Measurements from ENCODE around the gene CIDEB.

Gene CIDEB

DNA sequence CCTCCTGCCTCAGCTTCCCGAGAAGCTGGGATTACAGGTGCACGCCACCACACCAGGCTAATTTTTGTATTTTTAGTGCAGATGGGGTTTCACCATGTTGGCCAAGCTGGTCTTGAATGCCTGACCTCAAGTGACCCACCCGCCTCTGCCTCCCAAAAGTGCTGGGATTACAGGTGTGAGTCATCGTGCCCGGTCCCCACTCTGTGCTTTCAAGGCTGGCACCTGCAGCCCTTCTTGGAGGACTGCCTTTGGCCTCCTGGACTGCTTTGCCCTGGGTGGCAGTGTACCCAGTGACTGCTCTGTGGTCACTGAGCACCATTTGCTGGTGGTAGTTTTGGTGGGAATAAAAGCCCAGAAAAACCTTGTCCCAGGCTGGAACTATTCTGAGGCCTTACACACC, 20.8 kb downstream of the CIDEB start:
- no peak for DNase-seq

DNA sequence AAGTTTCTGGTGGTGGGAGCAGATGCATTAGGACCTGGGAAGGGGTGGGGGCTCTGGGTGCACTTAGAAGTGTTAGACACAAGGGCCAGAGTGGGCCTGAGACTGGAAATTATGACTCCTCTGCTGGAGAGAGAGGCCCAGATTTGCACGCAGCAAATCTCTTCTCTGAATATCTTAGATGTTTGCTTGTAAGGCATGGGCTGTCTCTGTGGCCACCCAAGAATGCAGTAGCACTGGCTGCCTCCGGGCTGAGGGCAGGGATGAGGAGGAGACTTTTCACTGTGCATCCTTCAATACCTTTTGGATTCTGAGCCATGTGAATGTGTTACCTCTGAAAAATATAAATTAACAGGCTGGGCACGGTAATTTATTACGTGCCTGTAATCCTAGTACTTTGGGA, 22.4 kb downstream of the CIDEB start:
- no peak for DNase-seq

GRCh38 chr14:24284501-24285035, 23.2 kb downstream of the CIDEB start:
- no peak for DNase-seq

- no peak for DNase-seq
Observed at GRCh38 chr14:24283796-24284460, 23.8 kb downstream of the CIDEB start.

DNA sequence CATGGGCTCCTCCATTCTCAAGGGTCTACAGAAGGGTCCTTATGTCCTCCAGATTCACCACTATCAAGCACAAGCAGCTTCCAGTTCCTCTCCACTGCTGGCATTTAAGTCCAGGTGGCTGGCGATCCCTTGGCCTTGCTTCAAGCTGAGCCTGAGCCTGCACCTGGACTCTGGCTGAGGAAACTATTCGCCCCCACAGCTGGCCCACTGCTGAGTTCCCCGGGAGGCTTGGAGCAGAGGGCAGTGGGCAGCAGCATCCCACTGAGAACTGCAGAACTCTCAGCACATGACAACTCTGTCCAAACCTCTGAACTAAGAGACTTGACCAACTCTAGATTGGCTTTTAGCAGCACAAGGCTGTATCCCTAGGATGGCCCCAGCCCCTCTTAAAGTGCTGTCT, 25.0 kb downstream of the CIDEB start:
- no peak for DNase-seq

DNA sequence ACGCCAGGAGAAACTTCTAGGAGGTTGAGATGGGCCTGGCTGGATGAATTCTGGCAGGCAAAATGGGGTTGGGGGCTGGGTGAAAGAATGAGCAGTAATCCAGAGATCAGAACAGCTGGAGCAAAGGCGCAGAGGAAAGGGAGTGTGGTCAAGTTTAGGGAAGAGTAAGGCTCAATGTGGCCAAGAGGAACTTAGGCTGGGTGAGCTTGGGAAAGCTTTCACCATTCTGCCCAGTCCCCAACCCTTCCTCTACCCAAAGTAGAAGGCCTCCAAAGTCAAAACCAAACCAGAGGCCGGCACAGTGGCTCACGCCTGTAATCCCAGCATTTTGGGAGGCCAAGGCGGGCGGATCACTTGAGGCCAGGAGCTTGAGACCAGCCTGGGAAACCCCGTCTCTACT, 26.1 kb downstream of the CIDEB start:
- no peak for DNase-seq

DNA sequence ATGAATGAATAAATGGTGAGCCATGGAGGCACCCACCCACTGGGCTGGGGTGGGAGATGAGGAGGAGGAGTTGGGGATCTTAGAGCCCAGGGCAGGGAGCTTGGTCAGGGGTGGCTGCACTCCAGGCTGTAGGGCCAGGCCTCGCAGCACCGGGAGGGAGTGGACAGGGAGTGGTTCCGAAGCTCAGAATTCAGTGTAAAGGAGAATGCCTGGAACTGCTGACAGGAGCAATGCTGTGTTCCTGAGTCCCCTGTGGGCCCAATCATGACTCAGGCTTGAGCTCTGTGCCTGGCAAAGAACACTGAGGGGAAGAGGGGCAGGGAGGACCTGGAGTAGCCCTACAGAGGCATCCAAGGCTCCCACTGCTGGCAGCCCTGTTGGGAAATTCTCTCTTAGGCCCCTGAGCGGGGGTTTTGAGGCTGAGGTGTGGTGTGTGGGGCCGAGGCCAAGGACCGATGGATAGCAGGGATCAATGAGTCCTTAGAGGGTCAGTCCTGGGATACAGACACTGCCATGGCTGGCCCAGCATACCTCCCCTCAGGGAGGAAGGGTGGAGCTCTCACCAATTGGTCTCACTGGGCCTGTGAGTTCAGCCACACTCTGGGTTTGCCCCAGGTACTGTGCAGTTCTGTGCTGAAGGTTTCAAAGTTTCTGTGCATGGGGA, 26.8 kb downstream of the CIDEB start:
- no peak for DNase-seq

DNA sequence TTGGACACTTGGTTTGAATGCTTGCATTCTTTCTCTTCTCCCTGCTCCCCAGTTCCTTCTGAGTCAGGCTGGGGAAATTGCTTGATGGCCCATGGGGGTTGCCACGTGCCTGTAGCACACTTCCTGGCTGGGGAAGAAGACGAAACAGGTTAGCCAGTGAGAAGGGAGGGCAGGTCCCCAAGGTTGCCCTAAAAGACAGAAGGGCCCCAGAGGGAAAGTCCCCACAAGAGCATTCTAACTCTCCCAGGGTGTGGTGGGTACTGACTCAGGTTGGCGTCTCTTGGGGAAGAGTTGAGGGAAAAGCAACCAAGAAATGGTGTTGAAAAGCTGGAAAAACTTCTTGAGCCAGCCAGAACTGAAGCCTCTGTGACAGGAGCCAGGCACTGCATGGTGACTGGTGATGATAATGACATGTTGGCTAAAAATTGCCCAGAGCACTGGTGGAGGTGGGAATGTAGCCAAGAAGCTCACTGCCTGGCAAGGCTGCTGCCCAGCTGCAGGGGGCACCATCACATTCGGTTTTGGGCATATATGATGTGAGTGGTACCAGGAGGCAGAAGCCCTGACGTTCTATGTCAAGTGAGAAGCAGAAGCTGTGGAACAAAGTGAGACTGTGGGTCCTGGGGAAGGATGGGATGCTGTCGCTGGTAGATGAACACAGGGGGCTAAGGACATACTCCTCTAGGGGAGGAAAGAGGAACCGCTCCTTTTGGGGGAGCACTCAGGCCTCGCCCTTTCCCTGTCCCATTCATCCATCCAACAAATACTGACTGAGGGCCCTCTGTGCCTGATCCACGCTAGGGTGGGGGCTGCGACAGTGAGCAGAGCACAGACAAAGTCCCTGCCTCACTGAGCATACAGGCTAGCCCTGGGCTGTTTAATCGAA, 28.2 kb downstream of the CIDEB start:
- no peak for DNase-seq

- DNase-seq = no peak
Observed at GRCh38 chr14:24278424-24278823, 29.4 kb downstream of the CIDEB start.

GRCh38 chr14:24277606-24278321, 30.0 kb downstream of the CIDEB start:
- peak; percentile 28 for DNase-seq

- DNase-seq = no peak
Observed at GRCh38 chr14:24277071-24277470, 30.7 kb downstream of the CIDEB start.

DNA sequence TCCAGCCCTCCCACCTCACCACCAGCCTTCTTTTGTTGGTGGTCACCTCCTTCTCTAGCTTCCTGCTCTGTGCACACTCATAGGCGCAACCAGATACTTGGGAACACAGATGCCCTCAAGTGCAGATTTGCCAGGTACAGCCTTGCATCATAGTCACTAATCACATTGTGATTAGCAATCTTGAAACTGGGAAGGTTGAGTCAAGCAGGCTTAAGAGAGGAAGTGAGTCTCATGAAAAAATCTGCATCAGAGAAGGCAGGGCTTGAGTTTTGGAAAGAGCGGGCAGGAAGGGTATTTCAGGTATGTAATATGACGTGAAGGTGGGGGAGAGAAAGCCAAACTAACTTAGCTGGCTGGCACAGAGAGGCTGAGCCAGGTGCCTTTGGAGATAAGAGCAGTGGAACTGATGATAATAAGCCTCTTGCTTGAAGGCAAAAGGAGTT, 33.7 kb downstream of the CIDEB start:
- DNase-seq = peak; percentile 73

GRCh38 chr14:24273422-24273998, 34.3 kb downstream of the CIDEB start:
- DNase-seq = no peak

- no peak for DNase-seq
Observed at GRCh38 chr14:24272467-24272866, 35.3 kb downstream of the CIDEB start.

DNA sequence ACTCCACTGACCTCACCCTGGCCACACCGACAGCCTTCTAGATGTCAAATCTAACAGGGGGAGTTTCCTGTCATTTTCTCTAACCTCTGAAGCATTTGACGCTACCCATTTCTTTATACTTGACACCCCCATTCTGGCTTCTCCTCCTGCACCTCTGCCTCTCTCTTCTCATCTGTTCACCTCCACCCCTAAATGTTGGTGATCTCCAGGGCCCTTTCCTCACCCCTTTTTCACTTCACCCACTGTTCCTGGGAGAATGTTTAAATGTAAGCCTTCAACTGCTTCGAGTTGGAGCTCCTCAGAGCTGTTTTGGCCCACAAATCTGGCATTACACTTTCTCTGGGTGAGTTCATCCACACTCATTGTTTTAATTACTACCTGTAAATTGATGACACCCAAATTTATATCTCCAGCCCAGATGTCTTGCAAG, 35.9 kb downstream of the CIDEB start:
- no peak for DNase-seq

- no peak for DNase-seq
Observed at GRCh38 chr14:24271134-24271833, 36.5 kb downstream of the CIDEB start, which contains the start of gene RABGGTA. TSS of gene RABGGTA (minus strand) at chr14:24271597. CDS start at chr14:24271115, 482 bp downstream.

DNA sequence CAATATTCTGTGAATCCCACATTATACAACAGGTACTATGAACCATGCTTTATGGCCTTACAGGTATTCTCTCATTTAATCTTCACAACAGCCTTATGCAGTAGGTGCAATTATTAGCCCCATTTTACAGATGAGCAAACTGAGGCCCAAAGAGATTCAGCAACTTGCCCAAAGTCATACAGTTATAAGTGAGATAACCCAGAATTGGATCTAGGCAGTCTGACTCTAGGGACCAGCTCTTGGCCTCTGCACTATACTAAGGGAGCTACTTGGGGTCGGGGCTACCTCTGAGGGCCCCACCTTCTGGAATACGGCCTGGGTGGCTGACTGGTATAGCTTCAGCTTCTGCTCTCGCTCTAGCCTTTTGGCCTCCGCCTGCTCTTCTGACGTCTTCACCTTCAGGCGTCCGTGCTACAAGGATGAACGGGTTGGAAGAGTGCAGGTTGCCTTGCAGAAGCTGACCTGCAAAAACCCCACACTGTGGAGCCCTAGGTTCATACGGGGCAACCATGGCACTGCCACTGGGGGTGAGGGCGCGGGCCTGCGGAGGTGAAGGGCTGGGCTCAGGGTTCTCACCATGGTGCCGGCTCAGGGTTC, 37.1 kb downstream of the CIDEB start:
- DNase-seq = no peak

DNA sequence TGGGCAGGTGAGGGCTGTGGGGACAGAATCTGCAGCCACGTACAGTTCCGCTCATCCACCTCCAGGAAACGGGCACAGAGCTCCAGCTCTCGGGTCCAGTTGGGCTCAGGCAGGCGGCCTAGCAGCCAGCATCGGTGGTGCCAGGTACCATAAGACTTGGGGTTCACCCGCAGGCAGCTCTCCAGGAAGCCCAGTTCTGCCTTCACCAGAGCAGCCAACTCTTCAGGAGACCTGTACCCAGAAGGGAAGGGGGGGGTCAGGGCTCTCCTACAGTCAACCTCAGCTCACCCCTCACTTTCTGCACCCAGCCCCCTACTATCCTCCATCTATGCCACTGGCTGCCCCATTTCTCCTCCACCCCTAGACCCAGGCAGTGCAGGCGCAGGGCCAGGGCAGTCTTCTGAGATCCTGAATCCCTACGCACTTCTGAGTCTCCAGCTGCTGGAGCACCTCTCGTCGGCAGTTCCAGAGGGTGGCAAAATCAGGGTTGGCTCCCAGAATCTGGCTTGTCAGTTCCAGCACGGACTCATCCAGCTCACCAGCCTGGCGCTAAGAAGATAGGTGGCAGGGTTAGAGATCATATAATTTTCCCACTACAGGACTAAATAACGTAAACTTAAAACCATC, 37.8 kb downstream of the CIDEB start:
- no peak for DNase-seq

GRCh38 chr14:24269368-24269767, 38.4 kb downstream of the CIDEB start:
- no peak for DNase-seq

DNA sequence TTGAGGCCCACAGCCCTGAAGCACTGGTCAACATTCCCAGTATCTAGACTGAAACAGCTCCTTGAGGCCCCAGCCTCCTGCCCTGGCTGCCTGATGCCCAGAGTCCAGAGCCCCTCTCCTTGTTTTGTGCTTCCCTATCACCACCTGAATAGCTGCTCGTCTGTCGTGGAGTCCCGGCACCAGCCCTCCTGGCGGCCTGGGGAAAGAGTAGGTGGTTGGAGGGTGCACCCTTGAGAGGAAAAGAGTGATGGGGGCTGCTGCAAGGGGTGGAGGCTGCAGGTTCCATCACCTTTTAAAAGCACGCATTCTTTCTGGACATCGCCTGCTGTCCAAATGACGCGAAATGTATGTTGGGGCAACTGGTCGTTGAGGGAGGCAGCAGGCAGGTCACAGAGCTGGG, 39.6 kb downstream of the CIDEB start:
- DNase-seq = no peak

DNA sequence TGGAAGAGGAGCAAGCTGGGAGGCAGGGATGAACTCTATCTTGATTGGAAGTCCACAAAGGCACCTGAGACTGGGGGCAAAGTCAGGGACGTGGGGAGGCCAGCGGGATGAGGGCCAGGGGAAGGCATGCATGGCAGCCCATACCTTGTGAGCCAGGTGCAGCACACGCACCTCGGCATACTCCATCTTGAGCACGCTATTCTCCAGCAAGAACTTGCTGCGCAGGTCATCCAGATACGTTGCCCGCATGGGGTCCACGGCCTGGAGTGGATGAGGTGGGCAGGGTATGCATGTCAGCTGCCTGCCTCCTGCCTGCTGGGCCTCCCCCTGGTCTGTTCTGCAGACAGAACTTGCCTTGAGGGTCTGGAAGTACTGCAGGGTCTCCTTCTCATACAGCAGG, 40.3 kb downstream of the CIDEB start:
- no peak for DNase-seq
